Mucosa of gallbladder (tissue), 1 donor: ENCODE results near the gene EYA2. TPM values are rescaled to one million over a fixed set of nuclear protein-coding genes. Genes with fewer than 3 reads are reported as not detected.

Experiments used
- DNase-seq: peaks from one replicate; pipeline ENCODE4 v3.0.0-alpha.2; 2020; ENCODE audit warnings: low spot score
- total RNA-seq: library from RNA; stranded (reverse); gene quantifications from one replicate; pipeline ENCODE4 v1.2.1, GENCODE V29; 2021
- donor health status: DM: no; HTN: no; CAD: no.

Gene EYA2
- total RNA-seq, 1 donor from 2014 or later = 2.1 TPM

GRCh38 chr20:47063808-47064207 is 169.2 kb downstream of the EYA2 start:
- DNase-seq = no peak

GRCh38 chr20:47066484-47067270 is 172.0 kb downstream of the EYA2 start:
- DNase-seq = no peak

GRCh38 chr20:47067776-47068175 is 173.1 kb downstream of the EYA2 start:
- no peak for DNase-seq

- DNase-seq = no peak
Measured at GRCh38 chr20:47070176-47070575, 175.5 kb downstream of the EYA2 start.

- DNase-seq = no peak
Measured at GRCh38 chr20:47071646-47072185, 177.1 kb downstream of the EYA2 start.

GRCh38 chr20:47073766-47074475 is 179.3 kb downstream of the EYA2 start:
- DNase-seq = no peak

- no peak for DNase-seq
Measured at GRCh38 chr20:47075263-47075662, 180.6 kb downstream of the EYA2 start.

- no peak for DNase-seq
Measured at GRCh38 chr20:47079047-47079446, 184.4 kb downstream of the EYA2 start.

- DNase-seq = no peak
Measured at GRCh38 chr20:47080365-47080764, 185.7 kb downstream of the EYA2 start.

- no peak for DNase-seq
Measured at GRCh38 chr20:47086316-47086715, 191.7 kb downstream of the EYA2 start.

GRCh38 chr20:47088335-47088734 is 193.7 kb downstream of the EYA2 start:
- DNase-seq = no peak

- DNase-seq = no peak
Measured at GRCh38 chr20:47089151-47089550, 194.5 kb downstream of the EYA2 start.

- DNase-seq = no peak
Measured at GRCh38 chr20:47090835-47091234, 196.2 kb downstream of the EYA2 start.

- no peak for DNase-seq
Measured at GRCh38 chr20:47093320-47093966, 198.8 kb downstream of the EYA2 start.

- DNase-seq = no peak
Measured at GRCh38 chr20:47095690-47096089, 201.0 kb downstream of the EYA2 start.

- DNase-seq = no peak
Measured at GRCh38 chr20:47097691-47098622, 203.3 kb downstream of the EYA2 start.

- no peak for DNase-seq
Measured at GRCh38 chr20:47099093-47099492, 204.4 kb downstream of the EYA2 start.

GRCh38 chr20:47099825-47100441 is 205.3 kb downstream of the EYA2 start:
- DNase-seq = no peak

- no peak for DNase-seq
Measured at GRCh38 chr20:47102629-47103028, 208.0 kb downstream of the EYA2 start.

- no peak for DNase-seq
Measured at GRCh38 chr20:47106786-47107185, 212.1 kb downstream of the EYA2 start.

- no peak for DNase-seq
Measured at GRCh38 chr20:47108994-47109393, 214.4 kb downstream of the EYA2 start.
